Measurements from ENCODE around the gene NOS1.

GRCh38 chr12:117234441-117234840, 127.0 kb downstream of the NOS1 start:
- no peak for TF ChIP-seq CSRNP3 (CRISPR knock-in tag; IDR thresholded peaks at IDR 0.05)
- no peak for TF ChIP-seq ZNF565 (CRISPR knock-in tag; conservative IDR thresholded peaks at IDR 0.05; ENCODE audit: low read depth)
- no peak for TF ChIP-seq ARNTL (CRISPR knock-in tag; IDR thresholded peaks at IDR 0.05; ENCODE audit: borderline replicate concordance, low read depth)
- no peak for TF ChIP-seq GLIS3 (CRISPR knock-in tag; IDR thresholded peaks at IDR 0.05)

Measured in SK-N-SH treated with all-trans-retinoic acid at 6 μM for 48 hours (cell line).